Measurements from ENCODE around the gene POLR3H. TPM values are rescaled to one million over a fixed set of nuclear protein-coding genes. Genes with fewer than 3 reads are reported as not detected.
A peak's percentile ranks its signal among the peaks of the same experiment; 100 is the strongest.

POLR3H gene
- total RNA-seq, 1 donor from 2014 or later: 15.2 TPM

- Histone ChIP-seq H3K9ac (no peak overlapping the region), H3K4me3 (no peak overlapping the region), H3F3A (ENCODE audit: low read depth) (no peaks in the 10 kb centered on the region), H3K9me3 (ENCODE audit: low read depth) (no peaks in the 10 kb centered on the region), H3K36me3 (no peaks in the 10 kb centered on the region), H3K27ac (no peak overlapping the region), H4K20me1 (ENCODE audit: low read depth) (no peaks in the 10 kb centered on the region), H2AFZ (replicated peaks) (no peak overlapping the region), H3K27me3 (no peaks in the 10 kb centered on the region), H3K4me2 (no peak overlapping the region), H3K79me2 (ENCODE audit: low read depth) (peaks cover 17% of the 10 kb centered on the region), H3K4me1 (no peaks in the 10 kb centered on the region)
- H3K27me3 Mint-ChIP-seq (ENCODE audit: insufficient read depth, low read depth): peaks cover 5% of the 10 kb centered on the region
- H3K4me1 Mint-ChIP-seq: no peaks in the 10 kb centered on the region
- no peak for TF ChIP-seq EZH2phosphoT487 (IDR thresholded peaks at IDR 0.05)
- TF ChIP-seq CTCF (IDR thresholded peaks at IDR 0.05): no peak
- no peak for TF ChIP-seq EZH2 (IDR thresholded peaks at IDR 0.05)
- H3K4me3 Mint-ChIP-seq: no peak overlapping the region
- H3K9me3 Mint-ChIP-seq: no peaks in the 10 kb centered on the region
- H3K36me3 Mint-ChIP-seq: peaks cover 3% of the 10 kb centered on the region
- peak overlapping the region; percentile 66 for H3K27ac Mint-ChIP-seq
- DNase-seq (ENCODE audit: low spot score): no peak
Measured at GRCh38 chr22:41498303-41498835, 45.9 kb downstream of the POLR3H start.

- Mint-ChIP-seq H3K4me3 (no peak overlapping the region), H3K36me3 (no peaks in the 10 kb centered on the region), H3K9me3 (no peaks in the 10 kb centered on the region), H3K4me1 (peaks cover 28% of the 10 kb centered on the region), H3K27ac (no peak overlapping the region), H3K27me3 (ENCODE audit: insufficient read depth, low read depth) (peaks cover 3% of the 10 kb centered on the region)
- H3K4me1 ChIP-seq: peaks cover 30% of the 10 kb centered on the region
- no peak overlapping the region for H3K9ac ChIP-seq
- H3K27ac ChIP-seq: no peak overlapping the region
- no peaks in the 10 kb centered on the region for H3K27me3 ChIP-seq
- H3K4me2 ChIP-seq: no peak overlapping the region
- H3K9me3 ChIP-seq (ENCODE audit: low read depth): no peaks in the 10 kb centered on the region
- H3K79me2 ChIP-seq (ENCODE audit: low read depth): peaks cover 83% of the 10 kb centered on the region
- DNase-seq (ENCODE audit: low spot score): no peak
- no peak for TF ChIP-seq EZH2 (IDR thresholded peaks at IDR 0.05)
- no peak for TF ChIP-seq EZH2phosphoT487 (IDR thresholded peaks at IDR 0.05)
- no peak for TF ChIP-seq CTCF (IDR thresholded peaks at IDR 0.05)
- H3K4me3 ChIP-seq: no peak overlapping the region
- peaks cover 11% of the 10 kb centered on the region for H3F3A ChIP-seq (ENCODE audit: low read depth)
- peaks cover 24% of the 10 kb centered on the region for H4K20me1 ChIP-seq (ENCODE audit: low read depth)
- no peaks in the 10 kb centered on the region for H3K36me3 ChIP-seq
- no peak overlapping the region for H2AFZ ChIP-seq (replicated peaks)
Measured at GRCh38 chr22:41491374-41492100, 52.7 kb downstream of the POLR3H start.

DNA sequence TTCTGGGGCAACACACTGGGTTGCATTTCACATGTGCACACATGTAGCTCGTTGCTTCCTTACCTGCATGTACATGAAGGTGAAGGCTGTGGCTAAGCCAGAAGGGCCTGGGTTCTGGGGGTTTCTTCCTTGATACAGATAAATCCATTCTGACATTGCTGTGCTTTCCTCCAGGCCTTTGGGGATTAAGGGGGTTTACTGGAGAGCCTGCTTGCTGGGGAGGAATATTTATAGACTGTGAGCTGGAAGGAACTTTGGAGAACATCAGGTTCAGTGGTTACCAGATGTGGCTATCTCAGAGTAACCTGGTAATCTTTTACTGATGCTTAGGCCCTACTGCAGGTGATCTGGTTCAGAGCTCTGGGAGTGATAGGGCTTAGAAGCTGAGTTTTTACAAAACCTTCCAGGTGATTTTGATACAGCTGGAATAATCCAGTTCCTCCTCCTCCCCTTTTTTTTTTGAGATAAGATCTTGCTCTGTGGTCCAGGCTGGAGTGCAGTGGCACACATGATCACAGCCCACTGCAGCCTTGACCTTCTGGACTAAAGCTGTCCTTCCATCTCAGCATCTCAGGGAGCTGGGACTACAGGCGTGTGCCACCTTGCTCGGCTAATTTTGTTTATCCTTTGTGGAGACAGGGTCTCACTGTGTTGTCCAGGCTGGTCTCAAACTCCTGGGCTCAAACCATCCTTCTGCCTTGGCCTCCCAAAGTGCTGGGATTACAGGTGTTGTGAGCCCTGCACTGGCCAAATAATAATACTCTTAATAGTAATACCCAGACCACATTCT lies 55.5 kb downstream of the POLR3H start:
- no peaks in the 10 kb centered on the region for H3K27me3 ChIP-seq
- H2AFZ ChIP-seq (replicated peaks): no peak overlapping the region
- H3K4me2 ChIP-seq: no peak overlapping the region
- Mint-ChIP-seq H3K27me3 (ENCODE audit: insufficient read depth, low read depth) (peaks cover 3% of the 10 kb centered on the region), H3K9me3 (no peaks in the 10 kb centered on the region), H3K36me3 (no peaks in the 10 kb centered on the region), H3K4me1 (peaks cover 39% of the 10 kb centered on the region), H3K27ac (no peak overlapping the region), H3K4me3 (no peak overlapping the region)
- no peak for TF ChIP-seq EZH2phosphoT487 (IDR thresholded peaks at IDR 0.05)
- no peak for TF ChIP-seq CTCF (IDR thresholded peaks at IDR 0.05)
- no peak for TF ChIP-seq EZH2 (IDR thresholded peaks at IDR 0.05)
- H3K4me1 ChIP-seq: peaks cover 30% of the 10 kb centered on the region
- no peak overlapping the region for H3K27ac ChIP-seq
- H3K4me3 ChIP-seq: no peak overlapping the region
- peaks cover 24% of the 10 kb centered on the region for H4K20me1 ChIP-seq (ENCODE audit: low read depth)
- peaks cover 94% of the 10 kb centered on the region for H3K79me2 ChIP-seq (ENCODE audit: low read depth)
- H3K9ac ChIP-seq: no peak overlapping the region
- H3F3A ChIP-seq (ENCODE audit: low read depth): peaks cover 18% of the 10 kb centered on the region
- no peaks in the 10 kb centered on the region for H3K9me3 ChIP-seq (ENCODE audit: low read depth)
- DNase-seq (ENCODE audit: low spot score): no peak
- no peaks in the 10 kb centered on the region for H3K36me3 ChIP-seq
